COLO668 (cell line): ENCODE results near the gene KRT4.
"Not testable (repeated sequence)": the region's sequence is repeated elsewhere in the genome, so short reads cannot be mapped to it uniquely, and the experiment has no call there.

Experiments
- DNase-seq: peaks from one replicate; lab custom pipeline; 2025; ENCODE audit not compliant: unreplicated experiment; lab: John Stamatoyannopoulos, UW

Gene KRT4

DNA sequence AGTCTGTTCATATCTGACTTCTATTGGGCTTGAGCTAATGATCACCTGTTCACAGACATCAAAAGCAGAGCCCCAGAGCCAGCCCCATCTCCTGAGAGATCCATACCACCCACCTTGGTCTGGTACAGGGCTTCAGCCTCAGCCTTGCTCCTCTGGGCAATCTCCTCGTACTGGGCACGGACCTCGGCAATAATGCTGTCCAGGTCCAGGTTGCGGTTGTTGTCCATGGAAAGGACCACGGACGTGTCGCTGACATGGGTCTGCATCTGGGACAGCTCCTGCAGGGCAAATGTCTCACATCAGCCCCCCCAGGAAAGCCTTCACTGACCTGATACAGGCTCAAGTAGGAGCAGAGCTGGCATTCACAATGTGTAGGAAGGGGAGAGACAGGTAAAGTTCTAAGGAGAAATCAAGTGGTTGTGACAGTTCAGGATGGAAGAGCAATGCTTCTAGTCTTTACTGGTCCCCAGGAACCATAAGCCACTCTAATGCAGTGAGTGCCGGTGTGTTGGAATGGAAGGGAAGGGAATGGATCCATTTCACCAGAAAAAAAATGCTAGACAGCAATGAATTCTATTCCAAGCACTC, 5.2 kb downstream of the KRT4 start:
- DNase-seq = no peak

DNA sequence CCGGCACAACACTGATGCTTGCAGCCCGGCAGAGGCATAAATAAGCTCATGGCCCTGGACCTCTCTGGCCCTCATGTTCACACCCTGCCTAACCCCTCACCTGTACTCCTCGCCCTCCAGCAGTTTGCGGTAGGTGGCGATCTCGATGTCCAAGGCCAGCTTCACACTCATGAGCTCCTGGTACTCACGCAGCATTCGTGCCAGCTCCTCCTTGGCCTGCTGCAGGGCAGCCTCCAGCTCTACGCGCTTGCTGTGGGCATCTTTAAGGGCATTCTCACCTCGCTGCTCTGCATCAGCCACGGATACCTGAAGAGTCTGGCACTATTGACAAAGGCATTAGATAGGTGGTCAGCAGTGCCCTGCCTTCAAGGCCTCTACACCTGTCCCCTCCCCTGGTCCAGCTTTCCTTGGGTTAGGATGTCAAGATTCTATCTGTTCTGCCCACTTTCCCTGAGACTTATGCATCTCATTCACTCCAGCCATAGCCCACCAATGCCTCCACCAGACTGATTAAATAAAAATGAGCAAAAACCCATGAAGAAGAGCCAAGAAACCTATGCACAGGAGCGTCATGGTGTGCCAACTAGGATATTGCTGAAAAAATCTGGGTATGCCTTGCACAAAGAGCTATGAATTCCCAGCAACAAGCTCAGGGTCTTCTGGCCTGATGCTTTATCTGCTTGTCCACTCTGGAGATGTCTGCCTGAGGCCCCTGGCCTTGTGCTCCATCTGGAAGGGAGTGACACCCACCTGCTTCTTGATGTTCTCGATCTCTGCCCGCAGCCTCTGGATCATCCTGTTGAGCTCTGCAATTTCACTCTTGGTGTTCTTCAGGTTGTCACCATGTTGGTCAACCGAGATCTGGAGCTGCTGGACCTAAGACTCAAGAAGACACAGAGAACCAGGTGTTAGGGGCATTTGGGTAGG, 6.1 kb downstream of the KRT4 start:
- DNase-seq = no peak

DNA sequence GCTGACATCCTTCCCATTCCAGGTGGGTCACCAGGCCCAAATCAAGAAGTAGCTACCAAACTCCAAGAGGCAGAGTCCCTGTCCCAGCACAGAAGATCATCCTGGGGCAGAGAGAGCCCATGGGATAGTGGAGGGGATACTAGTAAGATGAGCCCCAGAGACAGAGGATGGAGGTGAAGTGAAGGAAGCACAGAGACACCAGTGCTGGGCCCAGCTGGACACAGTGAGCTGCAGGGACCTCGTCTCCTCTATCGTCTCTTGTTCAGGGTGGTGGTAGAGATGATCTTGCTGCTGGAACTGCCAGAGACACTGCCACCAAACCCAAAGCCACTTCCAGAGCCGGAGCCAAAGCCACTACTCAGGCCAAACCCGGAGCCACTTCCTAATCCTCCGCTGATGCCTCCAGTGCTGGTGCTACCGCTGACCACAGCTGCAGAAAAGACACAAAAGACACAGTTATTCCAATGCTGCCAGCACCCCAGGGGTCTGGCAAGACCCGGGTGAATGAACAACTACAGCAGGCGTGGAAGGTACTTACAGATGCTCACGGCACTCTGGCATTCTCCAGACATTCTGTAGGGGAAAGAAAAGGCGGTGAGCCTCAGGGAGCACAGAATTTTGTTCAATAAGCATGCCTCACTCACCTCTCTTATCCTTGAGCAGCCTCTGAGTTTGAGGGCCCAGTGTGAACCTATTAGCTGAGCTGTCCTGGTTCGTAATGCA, 6.9 kb downstream of the KRT4 start:
- DNase-seq = no peak

DNA sequence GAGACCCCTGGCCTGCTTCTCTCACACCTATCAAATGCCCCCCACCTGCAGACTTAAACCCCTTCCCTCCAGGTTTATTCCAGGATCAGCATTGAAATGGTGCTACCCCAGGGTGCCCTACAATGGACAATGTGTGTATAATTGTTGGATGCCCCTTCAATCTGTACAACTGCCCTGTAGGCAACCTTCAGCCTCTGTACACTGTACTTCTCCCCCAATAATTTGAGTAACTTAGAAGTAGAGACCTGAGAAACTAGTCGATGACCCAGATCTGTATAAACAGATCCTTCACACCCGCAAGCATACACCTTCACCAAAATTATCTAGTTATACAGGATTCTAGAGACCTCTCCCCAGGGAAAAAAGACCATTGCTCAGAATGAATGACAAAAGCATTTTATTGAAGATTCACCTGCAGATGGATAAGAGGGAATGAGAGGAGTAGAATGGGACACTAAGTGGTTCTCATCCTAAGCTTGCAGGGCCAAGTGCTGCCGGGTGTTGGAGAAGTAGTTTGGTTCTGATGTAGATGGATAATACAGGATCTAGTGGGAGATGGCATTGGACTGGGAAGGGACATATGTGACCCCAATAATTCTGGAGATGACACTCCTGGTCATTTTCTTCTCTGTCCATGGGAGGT, 7.6 kb downstream of the KRT4 start:
- DNase-seq = no peak

DNA sequence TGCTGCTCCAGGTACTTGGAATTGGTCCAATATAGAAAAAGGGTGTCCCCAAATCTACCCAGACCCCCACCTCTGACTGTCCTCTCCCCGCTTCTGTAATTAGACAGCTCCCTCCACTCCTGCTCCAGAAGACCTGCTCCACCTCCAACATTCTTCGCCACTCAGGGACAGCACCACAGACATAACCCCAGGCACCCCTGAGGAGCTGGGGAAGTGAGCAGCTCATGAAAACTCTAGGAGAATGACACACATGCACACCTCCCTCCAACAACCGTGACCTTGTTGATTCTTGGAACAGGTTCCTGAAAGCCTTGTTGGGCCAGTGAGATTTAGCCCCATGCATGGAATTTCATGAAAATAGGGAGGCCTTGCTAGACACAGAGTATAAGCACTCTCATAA, 8.2 kb downstream of the KRT4 start:
- DNase-seq = no peak

DNA sequence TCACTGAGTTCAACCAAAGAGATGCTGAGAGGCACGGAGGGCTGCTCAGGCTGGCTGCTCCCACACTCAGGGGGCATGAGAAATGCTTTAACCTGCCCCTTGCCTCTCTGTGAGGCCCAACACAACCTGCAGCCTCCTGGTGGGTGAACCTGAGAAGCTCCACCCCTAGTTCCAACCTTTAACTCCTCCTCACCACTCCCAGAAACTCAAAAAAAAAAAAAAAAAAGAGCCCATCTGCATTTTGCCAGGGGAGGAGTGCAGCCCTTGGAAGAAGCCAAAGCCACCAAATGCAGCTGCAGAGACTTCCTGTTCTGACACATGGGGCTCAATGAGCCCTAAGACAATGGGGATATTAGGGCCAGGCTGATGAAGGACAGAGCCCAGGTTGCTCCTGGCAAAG, 8.9 kb downstream of the KRT4 start:
- no peak for DNase-seq

DNA sequence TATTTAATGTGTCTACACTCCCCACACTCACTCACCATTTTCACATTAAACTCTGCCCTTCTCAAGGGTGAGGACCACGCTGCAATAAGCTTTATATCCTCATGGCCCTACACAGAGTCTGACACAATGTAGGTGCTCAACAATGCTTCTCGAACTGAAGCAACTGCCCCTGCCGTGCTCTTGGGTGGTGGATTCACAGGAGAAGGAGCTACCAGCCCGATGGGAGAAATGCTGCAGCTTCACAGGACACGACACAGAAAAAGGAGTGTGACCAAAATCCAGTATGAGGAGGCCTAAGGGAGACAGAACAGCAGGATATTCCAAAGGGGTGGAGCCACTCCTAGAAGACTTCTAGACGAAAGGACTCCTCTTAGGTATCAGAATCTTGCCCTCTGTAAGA, 11.5 kb downstream of the KRT4 start:
- no peak for DNase-seq

DNA sequence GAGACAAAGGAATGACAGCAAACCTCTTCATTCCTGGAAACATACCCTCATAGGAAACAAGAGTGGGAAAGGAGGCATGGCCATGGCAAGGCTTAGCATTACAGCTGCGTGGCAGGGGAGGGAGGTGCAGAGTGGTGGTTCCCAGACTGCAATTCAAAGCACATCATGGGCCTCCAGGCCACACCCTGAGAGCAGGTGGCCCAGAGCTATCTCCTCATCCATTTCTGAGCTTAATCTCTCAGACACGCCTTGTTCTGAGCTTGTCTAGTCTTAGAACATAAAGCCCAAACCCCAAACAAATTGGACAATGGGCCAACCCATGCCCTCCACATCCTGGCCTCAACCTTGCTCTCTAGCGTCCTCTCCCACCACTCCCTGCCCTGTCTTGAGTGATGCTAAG, 12.1 kb downstream of the KRT4 start:
- DNase-seq = no peak

DNA sequence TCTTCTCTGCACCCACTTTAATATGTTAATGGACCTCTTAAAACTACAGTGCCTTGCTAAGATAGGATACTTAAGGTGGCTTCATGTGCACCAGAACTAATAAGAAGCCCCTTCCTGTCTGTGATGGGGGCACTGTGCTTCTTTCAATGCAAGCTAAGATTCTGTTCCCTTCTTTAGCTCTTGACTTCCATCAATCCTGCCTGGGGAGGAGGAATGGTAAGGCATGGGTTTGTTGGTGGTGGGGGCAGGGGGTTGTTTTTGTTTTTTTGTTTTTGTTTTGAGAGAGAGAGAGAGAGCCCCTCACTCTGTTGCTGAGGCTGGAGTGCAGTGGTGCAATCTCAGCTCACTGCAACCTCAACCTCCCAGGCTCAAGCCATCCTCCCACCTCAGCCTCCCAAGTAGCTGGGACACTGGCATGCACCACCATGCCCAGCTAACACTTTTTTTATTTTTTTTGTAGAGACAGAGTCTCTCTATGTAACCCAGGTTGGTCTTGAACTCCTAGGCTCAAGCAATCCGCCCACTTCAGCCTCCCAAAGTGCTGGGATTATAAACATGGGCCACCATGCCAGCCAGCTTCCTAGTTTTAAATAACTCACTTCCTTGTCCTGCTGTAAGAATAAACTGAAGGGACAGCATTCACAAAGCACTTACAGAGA, 13.5 kb downstream of the KRT4 start:
- DNase-seq = no peak

DNA sequence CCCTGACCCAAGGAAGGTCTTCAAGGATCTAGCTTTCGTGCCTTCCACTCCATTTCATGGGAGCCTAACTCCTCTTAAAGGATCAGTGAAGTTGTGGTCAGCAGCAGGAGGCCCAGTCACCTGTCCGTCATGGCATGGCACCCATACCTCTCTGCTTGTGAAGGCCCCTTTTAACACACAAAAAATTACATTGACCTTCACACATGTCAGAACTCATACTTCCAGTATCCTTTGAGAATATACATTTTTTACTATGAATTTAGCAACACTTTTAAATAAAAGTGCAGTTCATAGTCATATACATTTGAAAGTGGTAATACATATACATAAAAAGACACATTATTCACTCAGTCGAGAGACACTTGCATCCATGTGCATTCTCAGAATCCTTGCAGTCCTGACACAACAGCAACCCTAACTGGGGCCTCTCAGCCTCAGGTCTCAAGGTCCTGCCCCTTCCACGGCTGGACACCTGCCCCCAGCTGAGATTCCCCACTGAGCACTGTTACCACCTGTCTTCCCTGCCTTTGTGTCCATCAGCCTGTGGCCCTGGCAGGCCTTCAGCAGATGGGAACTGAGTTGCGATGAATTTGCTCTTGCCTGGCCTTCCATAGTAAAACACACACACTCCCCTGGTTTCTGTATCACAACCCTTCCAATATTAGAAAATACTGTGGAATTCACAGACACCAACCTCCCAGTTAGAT, 14.3 kb downstream of the KRT4 start:
- no peak for DNase-seq

DNA sequence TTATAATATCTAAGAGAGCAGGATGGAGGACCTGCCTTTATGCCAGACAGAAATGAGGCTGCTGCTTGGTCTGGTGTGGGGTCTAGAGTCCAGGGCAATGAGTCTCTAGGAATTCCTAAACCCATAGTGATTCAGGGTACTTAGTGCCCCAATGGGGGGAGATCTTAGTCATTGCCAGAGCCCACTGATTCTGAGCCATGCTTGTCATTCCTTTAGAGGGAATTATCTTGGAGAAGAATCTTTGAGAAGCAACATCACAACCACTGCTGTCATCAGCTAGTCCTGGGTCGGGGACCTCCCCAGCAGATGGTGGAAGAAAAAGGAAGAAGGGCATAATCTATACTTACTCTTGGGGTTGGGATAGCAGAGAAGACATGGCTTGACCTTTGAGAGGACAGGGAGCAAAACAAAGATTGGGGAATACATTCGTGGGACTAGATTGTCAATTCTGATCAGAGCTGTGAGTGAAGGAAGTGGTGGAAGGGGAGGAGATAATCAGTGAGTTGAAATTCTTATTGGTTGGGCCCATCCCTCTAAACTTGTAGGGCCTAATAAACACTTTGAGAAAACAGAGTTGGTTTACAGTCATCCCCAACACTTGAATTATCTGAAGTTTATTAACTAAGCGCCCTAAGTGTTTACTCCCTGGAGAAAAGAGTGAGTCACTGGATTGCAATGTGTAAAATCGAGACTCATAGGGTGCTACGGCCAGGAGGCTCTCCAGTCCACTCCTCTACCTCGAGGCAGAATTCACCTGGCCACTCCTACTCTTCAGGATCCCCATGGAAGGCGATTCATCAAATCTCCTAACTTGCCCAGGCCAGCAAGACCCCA, 15.0 kb downstream of the KRT4 start:
- no peak for DNase-seq

DNA sequence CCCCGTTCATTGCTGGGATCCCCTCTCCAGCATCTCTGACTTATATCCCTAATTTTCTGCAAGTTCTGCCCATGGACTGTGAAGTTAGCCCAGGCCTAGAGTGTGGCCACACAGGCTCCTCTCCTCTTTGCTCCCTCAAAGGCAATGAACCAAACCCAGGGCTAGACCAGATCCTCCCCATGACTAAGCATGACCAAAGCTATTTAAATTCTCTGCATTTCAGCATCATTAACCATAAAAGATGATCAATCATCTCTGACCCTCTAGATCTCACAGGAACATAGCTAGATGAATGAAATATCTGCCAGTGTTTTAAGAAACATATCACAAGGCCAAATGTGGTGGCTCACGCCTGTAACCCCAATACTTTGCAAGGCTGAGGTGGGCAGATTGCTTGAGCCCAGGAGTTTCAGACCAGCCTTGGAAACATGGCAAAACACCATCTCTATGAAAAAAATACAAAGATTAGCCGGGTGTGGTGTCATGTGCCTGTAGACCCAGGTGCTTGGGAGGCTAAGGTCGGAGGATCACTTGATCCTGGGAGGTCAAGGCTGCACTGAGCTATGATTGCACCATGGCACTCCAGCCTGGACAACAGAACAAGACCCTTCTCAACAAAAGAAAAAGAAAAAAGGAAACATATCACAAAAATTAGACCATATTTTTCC, 15.8 kb downstream of the KRT4 start:
- no peak for DNase-seq

DNA sequence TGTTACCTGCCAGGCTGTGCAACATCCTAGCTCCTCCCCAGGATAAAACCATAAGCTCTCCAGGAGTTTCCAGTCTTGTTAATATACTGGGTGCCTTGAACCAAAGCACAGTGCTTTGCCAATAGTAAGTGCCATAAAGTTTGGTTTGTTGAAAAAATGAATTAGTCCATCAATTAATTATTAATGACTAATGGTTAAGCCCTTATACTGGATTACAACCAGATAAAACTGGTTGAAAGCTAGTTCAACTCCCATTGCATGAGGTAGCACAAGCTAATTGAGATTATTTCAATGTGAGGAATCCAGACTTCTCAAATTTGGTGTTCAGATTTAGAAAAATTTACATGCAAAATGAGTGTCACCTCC, 16.4 kb downstream of the KRT4 start:
- no peak for DNase-seq

DNA sequence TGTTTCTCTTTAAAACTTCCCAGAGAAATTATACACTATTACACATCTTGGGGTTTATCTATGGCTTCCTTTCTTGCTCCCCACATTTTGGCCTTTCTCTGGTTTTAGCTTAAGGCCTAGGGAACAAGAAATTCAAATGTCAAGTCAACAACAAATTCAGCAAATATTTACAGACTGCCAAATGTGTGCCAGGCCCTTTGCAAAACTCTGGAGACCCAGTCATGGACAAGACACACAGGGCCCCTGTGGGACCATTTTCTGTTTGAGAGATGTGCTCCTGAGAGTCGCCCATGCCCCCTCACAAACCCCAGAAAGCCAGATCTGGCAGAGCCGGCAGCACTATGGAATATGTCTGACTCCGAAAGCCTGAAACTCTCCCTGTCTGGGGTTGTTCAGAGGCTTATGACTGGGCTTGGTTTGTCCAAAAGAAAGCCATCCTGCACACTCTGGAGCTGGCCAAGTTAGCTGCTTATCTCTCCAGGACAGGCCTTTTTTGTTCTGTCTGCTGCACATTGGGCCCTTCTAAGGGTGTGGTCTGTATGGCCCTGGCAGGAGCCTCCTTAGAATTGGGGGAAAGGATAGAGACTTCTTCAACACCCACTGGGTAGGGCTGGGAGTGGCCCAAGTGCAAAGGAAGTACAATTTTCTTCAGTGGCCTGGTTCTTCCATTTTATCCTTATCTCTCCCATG, 16.9 kb downstream of the KRT4 start:
- DNase-seq = no peak

DNA sequence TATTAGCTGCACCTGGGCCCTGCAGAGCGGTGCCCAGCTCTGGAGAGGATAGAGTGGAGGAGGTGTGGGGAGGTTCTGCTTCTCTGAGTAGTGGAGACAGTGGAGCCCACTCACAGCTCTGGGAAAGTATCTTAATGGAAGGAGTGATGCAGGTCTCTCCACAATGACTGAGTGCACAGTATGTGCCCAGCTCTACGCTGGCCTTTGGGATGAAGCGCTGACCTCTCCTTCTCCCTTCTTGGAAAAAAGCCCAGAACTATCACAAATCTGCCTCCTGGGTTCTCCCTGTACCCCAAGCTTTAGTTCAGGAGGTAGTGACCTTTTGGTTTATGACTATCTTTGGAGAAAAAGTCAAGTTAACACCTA, 17.5 kb downstream of the KRT4 start:
- no peak for DNase-seq

DNA sequence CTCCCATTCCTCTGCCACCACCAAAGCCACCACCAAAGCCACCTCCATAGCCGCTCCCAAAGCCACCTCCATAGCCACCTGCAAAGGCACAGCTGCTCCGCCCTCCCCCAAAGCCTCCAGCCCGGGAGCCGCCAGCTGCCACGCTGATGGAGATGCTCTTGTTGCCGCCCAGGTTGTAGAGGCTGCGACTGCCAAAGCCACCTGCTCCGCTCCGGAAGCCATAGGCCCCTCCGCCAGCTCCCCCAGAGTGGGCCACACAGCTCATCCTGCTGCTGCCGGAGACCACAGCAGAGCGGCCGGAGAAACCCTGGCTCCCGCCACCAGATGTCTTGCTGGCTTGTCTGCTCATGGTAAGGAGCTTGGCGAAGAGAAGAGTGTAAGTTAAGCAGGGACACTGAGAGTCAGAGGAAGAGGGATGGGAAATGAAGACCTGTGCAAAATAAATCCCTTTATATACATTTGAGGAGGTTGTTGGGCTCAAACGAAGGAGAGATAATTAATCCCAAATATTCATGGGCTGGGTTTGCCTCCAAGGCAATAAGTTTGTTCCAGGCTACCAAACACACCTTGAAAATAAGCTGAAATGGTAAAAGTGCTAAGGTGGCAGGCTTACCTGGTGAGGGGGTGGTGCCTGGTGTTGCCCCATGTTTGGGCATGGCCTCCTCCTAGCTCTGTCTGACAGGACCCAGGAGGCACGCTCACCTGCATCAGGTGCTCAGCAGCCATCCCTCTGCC, 18.1 kb downstream of the KRT4 start, which contains the start of gene KRT3:
Gene KRT3, minus strand, starts transcription at position 424 of the 735 bp plus-strand sequence. Its CDS starts 75 bp downstream, at position 349.
- DNase-seq = peak; percentile 46

DNA sequence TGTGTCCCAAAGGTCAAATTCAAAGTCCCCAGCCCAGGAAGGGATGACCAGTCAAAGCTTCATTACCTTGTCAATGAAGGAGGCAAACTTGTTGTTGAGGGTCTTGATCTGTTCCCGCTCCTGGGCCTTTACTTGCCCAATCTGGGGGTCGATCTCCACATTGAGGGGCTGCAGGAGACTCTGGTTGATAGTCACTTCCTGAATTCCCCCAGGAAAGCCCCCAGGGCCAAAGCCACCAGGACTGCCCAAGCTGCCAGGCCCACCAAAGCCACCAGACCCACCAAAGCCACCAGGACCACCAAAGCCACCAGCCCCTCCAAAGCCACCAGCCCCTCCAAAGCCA, 18.6 kb downstream of the KRT4 start:
- not testable (repeated sequence) for DNase-seq
